Spleen (tissue), 11 donors: ENCODE data around the gene FYB1. TPM values are rescaled to one million over a fixed set of nuclear protein-coding genes. Genes with fewer than 3 reads are reported as not detected.

Source experiments
- DNase-seq: peaks from one replicate; pipeline ENCODE4 v3.0.0-alpha.2; 2020
- H3K27ac ChIP-seq, 8 donors: fragments of 200-600 bp; sonication (generic) in 7 of 8; 1 replicate in 4 of 8; 2 replicates in 4 of 8; pipeline versions ENCODE4 v1.5.0 to v1.8.0; 2016 to 2021; ENCODE audit warnings: inconsistent platforms in 4 of 8, mild to moderate bottlenecking in 4 of 8, moderate library complexity in 1 of 8
- H3K27me3 ChIP-seq, 7 donors: fragments of 200-600 bp; sonication (generic) in 6 of 7; replicated peaks in 1 of 7; 1 replicate in 4 of 7; 2 replicates in 3 of 7; pipeline versions ENCODE4 v1.5.0 to v1.8.0; 2016 to 2021; ENCODE audit warnings: inconsistent platforms in 3 of 7, mild to moderate bottlenecking in 1 of 7
- H3K36me3 ChIP-seq, 6 donors: fragments of 200-600 bp; sonication (generic) in 5 of 6; 1 replicate in 4 of 6; 2 replicates in 2 of 6; pipeline versions ENCODE4 v1.5.0 to v1.8.0; 2016 to 2021; ENCODE audit warnings: inconsistent platforms in 2 of 6
- H3K4me1 ChIP-seq, 6 donors: fragments of 200-600 bp; sonication (generic) in 5 of 6; 1 replicate in 3 of 6; 2 replicates in 3 of 6; pipeline versions ENCODE4 v1.5.0 to v1.8.0; 2016 to 2021; ENCODE audit warnings: inconsistent platforms in 3 of 6
- H3K4me3 ChIP-seq, 8 donors: fragments of 200-600 bp; sonication (generic) in 7 of 8; 1 replicate in 4 of 8; 2 replicates in 4 of 8; pipeline versions ENCODE4 v1.5.0 to v1.8.0; 2016 to 2021; ENCODE audit warnings: inconsistent platforms in 4 of 8, mild to moderate bottlenecking in 4 of 8, moderate library complexity in 2 of 8
- H3K9me3 ChIP-seq, 8 donors: fragments of 200-600 bp; sonication (generic) in 7 of 8; 1 replicate in 4 of 8; 2 replicates in 4 of 8; pipeline versions ENCODE4 v1.5.0 to v1.8.0; 2016 to 2021; ENCODE audit warnings: inconsistent platforms in 4 of 8
- CTCF ChIP-seq, 11 experiments: fragments of 200-600 bp in 7 of 11; fragments of 450-650 bp in 4 of 11; sonication (generic) in 4 of 11; IDR thresholded peaks in 8 of 11; conservative IDR thresholded peaks in 3 of 11; 1 replicate in 7 of 11; 2 replicates in 4 of 11; pipeline versions ENCODE4 v1.4.0 to v1.8.0; 2016 to 2021; ENCODE audit warnings: antibody characterized with exemption in 11 of 11, inconsistent platforms in 4 of 11, mild to moderate bottlenecking in 1 of 11
- POLR2A ChIP-seq, 3 donors: fragments of 450-650 bp; IDR thresholded peaks; one replicate each; pipeline ENCODE4 v1.5.1; 2017; ENCODE audit warnings: antibody characterized with exemption in 3 of 3, mild to moderate bottlenecking in 1 of 3
- POLR2AphosphoS5 ChIP-seq, 3 donors: sonication (generic); formaldehyde crosslinking; IDR thresholded peaks; one replicate each; pipeline ENCODE4 v1.5.1; 2017; ENCODE audit warnings: antibody characterized with exemption in 3 of 3
- WGBS, 5 donors: extraction: QIAGEN DNeasy Blood & Tissue Kit in 3 of 5; methylation state at CpG; one replicate each; pipeline versions ENCODE4 v1.1.5 to v1.1.7; 2013 to 2018; 5-methylcytosine and 5-hydroxymethylcytosine counted together
- intact Hi-C: fragments of 100-400 bp; cut with DNase I; formaldehyde crosslinking; loops from one replicate; pipeline ENCODE4 v1.15.0; 2023; ENCODE audit warnings: low total_unique reads
- polyA plus RNA-seq, 3 donors: library from polyadenylated mRNA; stranded (reverse); fragments of 200-250 nt; gene quantifications; one replicate each; pipeline ENCODE4 v1.2.1, GENCODE V29; 2013
- total RNA-seq, 7 donors: library from RNA; depleted of rRNA in 3 of 7; stranded (reverse); fragments of >200 nt in 3 of 7; fragmentation: NEBNext Ultra II Directional in 4 of 7; extraction: Animal tissue kit (Norgen Biotek cat#: 25700) in 4 of 7; gene quantifications; one replicate each; pipeline versions ENCODE4 v1.1.0 to v1.2.1, GENCODE V29; 2016 to 2021
- donor health status: healthy with polysubstance abuse.
- donor health status: DM: no; HTN: no; CAD: no; lungs with moderate emphysema.
- donor health status: DM: no; HTN: no; CAD: no.
- donor health status: Bipolar disorder and iron deficiency.
- donor health status: healthy.
- donor health status: DM: no; HTN: no; CAD: no.
- donor health status: DM: yes; HTN: yes; CAD: no.

FYB1 gene
- total and polyA plus RNA-seq, 10 donors = 21.0 to 287 (median 200) TPM

GRCh38 chr5:39190311-39191102 is 28.9 kb downstream of the FYB1 start:
- 54 to 67% (median 62%) methylated on average over 4 of the region's 4 CpGs for WGBS, 5 donors
- DNase-seq = no peak
- peaks cover 22 to 97% (median 73%) of the 10 kb centered on the region in 6 donors for H3K4me1 ChIP-seq

GRCh38 chr5:39189292-39189955 is 29.9 kb downstream of the FYB1 start:
- TF ChIP-seq CTCF (IDR thresholded peaks at IDR 0.05 in 8 of 11, conservative IDR thresholded peaks at IDR 0.05 in 3 of 11) (no peak), POLR2A (IDR thresholded peaks at IDR 0.05) (no peak), POLR2AphosphoS5 (IDR thresholded peaks at IDR 0.05) (no peak)
- WGBS, 5 donors = 54 to 66% (median 59%) methylated on average over 4 of the region's 4 CpGs
- Histone ChIP-seq H3K27ac (peak overlapping the region; percentile 14 to 88 (median 54)), H3K9me3 (no peaks in the 10 kb centered on the region), H3K36me3 (peaks cover 0 to 12% (median 0%) of the 10 kb centered on the region in 6 donors), H3K27me3 (no peaks in the 10 kb centered on the region), H3K4me3 (peak overlapping the region in 1 of 8 donors; percentile 28), H3K4me1 (peaks cover 22 to 94% (median 68%) of the 10 kb centered on the region in 6 donors)
- no peak for DNase-seq
- intact Hi-C loops = no loop called here

More at GRCh38 chr5:39190311-39191102, 28.9 kb downstream of the FYB1 start:
- Histone ChIP-seq H3K27ac (peak overlapping the region in 7 of 8 donors; percentile 36 to 88 (median 55)), H3K27me3 (no peaks in the 10 kb centered on the region), H3K9me3 (no peaks in the 10 kb centered on the region), H3K4me3 (peak overlapping the region in 1 of 8 donors; percentile 34), H3K36me3 (peaks cover 0 to 20% (median 0%) of the 10 kb centered on the region in 6 donors)
- no peak for TF ChIP-seq CTCF (IDR thresholded peaks at IDR 0.05 in 8 of 11, conservative IDR thresholded peaks at IDR 0.05 in 3 of 11)
- no peak for TF ChIP-seq POLR2AphosphoS5 (IDR thresholded peaks at IDR 0.05)
- TF ChIP-seq POLR2A (IDR thresholded peaks at IDR 0.05) = no peak
- intact Hi-C loops = no loop called here

DNA sequence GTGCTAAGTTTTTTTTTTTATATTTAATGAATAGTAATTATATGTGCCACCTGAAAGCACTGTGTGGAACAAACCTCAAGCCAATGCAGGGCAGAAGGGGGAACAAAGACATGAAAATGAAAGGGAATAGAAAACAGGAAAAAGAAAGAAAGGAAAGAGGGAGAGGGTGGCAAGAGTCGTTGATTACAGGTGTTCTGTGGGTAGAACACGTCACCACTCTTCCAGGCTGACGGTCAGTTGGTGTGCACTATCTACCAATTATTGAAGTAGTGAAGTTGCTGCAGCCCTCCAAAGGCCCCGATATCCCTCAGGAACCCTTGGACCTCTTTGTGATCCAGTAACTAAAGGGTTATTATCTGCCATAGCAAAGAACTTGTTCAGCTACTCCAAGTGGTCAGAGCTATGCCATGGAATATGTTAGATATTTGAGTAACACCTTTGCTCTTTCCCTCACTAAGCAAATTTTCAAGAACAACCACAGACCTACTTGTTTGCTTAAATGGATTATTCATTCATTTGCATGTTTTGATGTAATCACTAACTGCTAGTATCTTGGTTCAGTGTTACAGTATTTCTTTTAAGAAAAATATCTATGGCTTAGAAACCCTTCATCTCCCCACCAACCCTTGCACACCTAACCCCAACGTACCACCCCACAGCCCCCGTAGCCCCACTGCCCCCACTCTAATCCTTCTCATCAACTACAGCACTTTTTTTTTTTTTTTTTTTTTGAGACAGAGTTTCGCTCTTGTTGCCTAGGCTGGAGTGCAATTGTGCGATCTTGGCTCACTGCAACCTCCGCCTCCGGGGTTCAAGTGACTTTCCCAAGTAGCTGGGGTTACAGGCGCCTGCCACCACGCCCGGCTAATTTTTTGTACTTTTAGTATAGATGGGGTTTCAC is 31.3 kb downstream of the FYB1 start:
- TF ChIP-seq CTCF (IDR thresholded peaks at IDR 0.05 in 8 of 11, conservative IDR thresholded peaks at IDR 0.05 in 3 of 11) = no peak
- no peak for TF ChIP-seq POLR2AphosphoS5 (IDR thresholded peaks at IDR 0.05)
- no peak for TF ChIP-seq POLR2A (IDR thresholded peaks at IDR 0.05)
- no peaks in the 10 kb centered on the region for H3K36me3 ChIP-seq
- intact Hi-C loops = no loop called here
- WGBS, 5 donors = 60 to 70% (median 70%) methylated on average over 13 of the region's 13 CpGs
- no peaks in the 10 kb centered on the region for H3K9me3 ChIP-seq
- no peaks in the 10 kb centered on the region for H3K27me3 ChIP-seq
- peak overlapping the region; percentile 38 to 88 (median 56) for H3K27ac ChIP-seq
- peak overlapping the region in 1 of 8 donors; percentile 14 for H3K4me3 ChIP-seq
- DNase-seq = no peak
- H3K4me1 ChIP-seq = peaks cover 22 to 92% (median 63%) of the 10 kb centered on the region in 6 donors
